OCI-LY7 (cell line): ENCODE measurements around the gene PC.

Experiments used
- CTCF ChIP-seq: fragments of 200-600 bp; sonication (generic); conservative IDR thresholded peaks from 2 replicates; pipeline ENCODE4 v1.5.1; 2014; ENCODE audit warnings: mild to moderate bottlenecking, antibody characterized with exemption, low read length, moderate library complexity, mixed read lengths
- EZH2phosphoT487 ChIP-seq: fragments of 200-600 bp; sonication (generic); IDR thresholded peaks from 2 replicates; pipeline ENCODE4 v1.6.1; 2018; ENCODE audit warnings: low read depth, borderline replicate concordance, mild to moderate bottlenecking, mixed run types, antibody characterized with exemption, low read length, moderate library complexity, mixed read lengths

- TF ChIP-seq CTCF, result no peak
- no peak for TF ChIP-seq EZH2phosphoT487
Observed at GRCh38 chr11:66810576-66811185, 147.5 kb downstream of the PC start.
